T-helper 1 cell treated with Interleukin-12 subunit alpha and Interleukin-12 subunit beta and Interleukin-4 antibody, amounts not matched to agents 30 μg/mL and 1 μg/mL, for 36 hours (primary cell): Measurements from ENCODE around the gene HNRNPLL.

Source experiments
- H3K27ac Mint-ChIP-seq: one replicate; pipeline ENCODE4 v1.8.0; 2021; ENCODE audit warnings: mild to moderate bottlenecking, mixed read lengths
- H3K27me3 Mint-ChIP-seq: one replicate; pipeline ENCODE4 v1.8.0; 2021; ENCODE audit warnings: low read depth, mixed read lengths
- H3K36me3 Mint-ChIP-seq: one replicate; pipeline ENCODE4 v1.8.0; 2021; ENCODE audit warnings: low read depth, mixed read lengths
- H3K4me1 Mint-ChIP-seq: one replicate; pipeline ENCODE4 v1.8.0; 2021; ENCODE audit warnings: low read depth, mixed read lengths
- H3K4me3 Mint-ChIP-seq: one replicate; pipeline ENCODE4 v1.8.0; 2021; ENCODE audit warnings: mild to moderate bottlenecking, moderate library complexity, mixed read lengths
- H3K9me3 Mint-ChIP-seq: one replicate; pipeline ENCODE4 v1.8.0; 2021; ENCODE audit warnings: mixed read lengths

The HNRNPLL gene

GRCh38 chr2:38526195-38526594 is 76.5 kb downstream of the HNRNPLL start:
- H3K4me3 Mint-ChIP-seq, result no peak overlapping the region
- no peaks in the 10 kb centered on the region for H3K4me1 Mint-ChIP-seq
- H3K27me3 Mint-ChIP-seq, result peaks cover 50% of the 10 kb centered on the region
- no peak overlapping the region for H3K27ac Mint-ChIP-seq
- H3K9me3 Mint-ChIP-seq, result no peaks in the 10 kb centered on the region
- no peaks in the 10 kb centered on the region for H3K36me3 Mint-ChIP-seq

GRCh38 chr2:38524580-38524979 is 78.1 kb downstream of the HNRNPLL start:
- H3K36me3 Mint-ChIP-seq, result no peaks in the 10 kb centered on the region
- H3K4me1 Mint-ChIP-seq, result no peaks in the 10 kb centered on the region
- H3K4me3 Mint-ChIP-seq, result no peak overlapping the region
- no peaks in the 10 kb centered on the region for H3K9me3 Mint-ChIP-seq
- peaks cover 50% of the 10 kb centered on the region for H3K27me3 Mint-ChIP-seq
- H3K27ac Mint-ChIP-seq, result no peak overlapping the region

- no peaks in the 10 kb centered on the region for H3K9me3 Mint-ChIP-seq
- H3K27ac Mint-ChIP-seq, result no peak overlapping the region
- H3K4me1 Mint-ChIP-seq, result no peaks in the 10 kb centered on the region
- peaks cover 43% of the 10 kb centered on the region for H3K27me3 Mint-ChIP-seq
- H3K36me3 Mint-ChIP-seq, result no peaks in the 10 kb centered on the region
- H3K4me3 Mint-ChIP-seq, result no peak overlapping the region
These were observed 78.8 kb downstream of the HNRNPLL start for GRCh38 chr2:38523728-38524437.

GRCh38 chr2:38522754-38523349 is 79.9 kb downstream of the HNRNPLL start:
- H3K4me1 Mint-ChIP-seq, result no peaks in the 10 kb centered on the region
- H3K27me3 Mint-ChIP-seq, result peaks cover 42% of the 10 kb centered on the region
- no peaks in the 10 kb centered on the region for H3K9me3 Mint-ChIP-seq
- H3K27ac Mint-ChIP-seq, result no peak overlapping the region
- H3K4me3 Mint-ChIP-seq, result no peak overlapping the region
- H3K36me3 Mint-ChIP-seq, result no peaks in the 10 kb centered on the region

- H3K4me3 Mint-ChIP-seq, result no peak overlapping the region
- no peaks in the 10 kb centered on the region for H3K36me3 Mint-ChIP-seq
- H3K4me1 Mint-ChIP-seq, result no peaks in the 10 kb centered on the region
- no peaks in the 10 kb centered on the region for H3K9me3 Mint-ChIP-seq
- peaks cover 38% of the 10 kb centered on the region for H3K27me3 Mint-ChIP-seq
- H3K27ac Mint-ChIP-seq, result no peak overlapping the region
These were observed 80.9 kb downstream of the HNRNPLL start for GRCh38 chr2:38521835-38522234.

GRCh38 chr2:38517284-38517683 is 85.4 kb downstream of the HNRNPLL start:
- H3K9me3 Mint-ChIP-seq, result no peaks in the 10 kb centered on the region
- no peak overlapping the region for H3K4me3 Mint-ChIP-seq
- H3K36me3 Mint-ChIP-seq, result no peaks in the 10 kb centered on the region
- H3K27me3 Mint-ChIP-seq, result peaks cover 19% of the 10 kb centered on the region
- H3K27ac Mint-ChIP-seq, result no peak overlapping the region
- no peaks in the 10 kb centered on the region for H3K4me1 Mint-ChIP-seq

GRCh38 chr2:38516526-38516925 is 86.2 kb downstream of the HNRNPLL start:
- Mint-ChIP-seq H3K4me1 (no peaks in the 10 kb centered on the region), H3K27me3 (peaks cover 19% of the 10 kb centered on the region), H3K4me3 (no peak overlapping the region), H3K27ac (no peak overlapping the region), H3K36me3 (no peaks in the 10 kb centered on the region), H3K9me3 (no peaks in the 10 kb centered on the region)

GRCh38 chr2:38516122-38516521 is 86.6 kb downstream of the HNRNPLL start:
- H3K4me3 Mint-ChIP-seq, result no peak overlapping the region
- no peaks in the 10 kb centered on the region for H3K9me3 Mint-ChIP-seq
- no peaks in the 10 kb centered on the region for H3K4me1 Mint-ChIP-seq
- H3K36me3 Mint-ChIP-seq, result no peaks in the 10 kb centered on the region
- no peak overlapping the region for H3K27ac Mint-ChIP-seq
- H3K27me3 Mint-ChIP-seq, result peaks cover 19% of the 10 kb centered on the region

- H3K4me1 Mint-ChIP-seq, result no peaks in the 10 kb centered on the region
- H3K9me3 Mint-ChIP-seq, result no peaks in the 10 kb centered on the region
- no peak overlapping the region for H3K4me3 Mint-ChIP-seq
- peaks cover 19% of the 10 kb centered on the region for H3K27me3 Mint-ChIP-seq
- no peaks in the 10 kb centered on the region for H3K36me3 Mint-ChIP-seq
- H3K27ac Mint-ChIP-seq, result no peak overlapping the region
These were observed 87.3 kb downstream of the HNRNPLL start for GRCh38 chr2:38515155-38516074.

GRCh38 chr2:38514603-38515154 is 88.0 kb downstream of the HNRNPLL start:
- no peak overlapping the region for H3K27ac Mint-ChIP-seq

GRCh38 chr2:38512211-38512610 is 90.5 kb downstream of the HNRNPLL start:
- no peaks in the 10 kb centered on the region for H3K9me3 Mint-ChIP-seq
- H3K4me3 Mint-ChIP-seq, result no peak overlapping the region
- no peaks in the 10 kb centered on the region for H3K36me3 Mint-ChIP-seq
- H3K27ac Mint-ChIP-seq, result no peak overlapping the region
- peaks cover 14% of the 10 kb centered on the region for H3K27me3 Mint-ChIP-seq
- peaks cover 5% of the 10 kb centered on the region for H3K4me1 Mint-ChIP-seq

More at GRCh38 chr2:38514603-38515154, 88.0 kb downstream of the HNRNPLL start:
- H3K36me3 Mint-ChIP-seq, result no peaks in the 10 kb centered on the region
- no peaks in the 10 kb centered on the region for H3K4me1 Mint-ChIP-seq
- H3K4me3 Mint-ChIP-seq, result no peak overlapping the region
- peaks cover 14% of the 10 kb centered on the region for H3K27me3 Mint-ChIP-seq
- no peaks in the 10 kb centered on the region for H3K9me3 Mint-ChIP-seq
